Gastroesophageal sphincter (tissue), 4 donors: Measurements from ENCODE around the gene PPARG. TPM values are rescaled to one million over a fixed set of nuclear protein-coding genes. Genes with fewer than 3 reads are reported as not detected.

ENCODE experiments used
- ATAC-seq: fragments of 150-250 bp; one replicate; pipeline ENCODE4 v1.9.1; 2016; ENCODE audit warnings: mild to moderate bottlenecking, moderate library complexity
- H3K27ac ChIP-seq, 4 donors: fragments of 200-600 bp; sonication (generic) in 3 of 4; 1 replicate in 3 of 4; 2 replicates in 1 of 4; pipeline ENCODE4 v1.5.1; 2016 to 2019
- H3K27me3 ChIP-seq: fragments of 200-600 bp; sonication (generic); one replicate; pipeline ENCODE4 v1.5.1; 2019
- H3K36me3 ChIP-seq, 2 donors: fragments of 200-600 bp; sonication (generic); one replicate each; pipeline ENCODE4 v1.5.1; 2019; ENCODE audit warnings: control low read depth in 1 of 2
- H3K4me1 ChIP-seq, 3 donors: fragments of 200-600 bp; sonication (generic); 1 replicate in 2 of 3; 2 replicates in 1 of 3; pipeline ENCODE4 v1.5.1; 2016 to 2019; ENCODE audit warnings: control low read depth in 2 of 3
- H3K4me3 ChIP-seq, 2 donors: fragments of 200-600 bp; sonication (generic); one replicate each; pipeline ENCODE4 v1.5.1; 2019; ENCODE audit warnings: mild to moderate bottlenecking in 1 of 2, moderate library complexity in 1 of 2
- H3K9me3 ChIP-seq, 3 donors: fragments of 200-600 bp; sonication (generic); one replicate each; pipeline ENCODE4 v1.5.1; 2017 to 2019; ENCODE audit warnings: control low read depth in 2 of 3
- CTCF ChIP-seq, 4 experiments: fragments of 200-600 bp in 2 of 4; fragments of 450-650 bp in 2 of 4; sonication (generic) in 1 of 4; IDR thresholded peaks; one replicate each; pipeline ENCODE4 v1.5.1; 2017 to 2019; ENCODE audit warnings: antibody characterized with exemption in 4 of 4, mild to moderate bottlenecking in 2 of 4, moderate library complexity in 2 of 4
- EP300 ChIP-seq: sonication (generic); formaldehyde crosslinking; IDR thresholded peaks from one replicate; pipeline ENCODE4 v1.6.1; 2017; ENCODE audit warnings: antibody characterized with exemption, mild to moderate bottlenecking
- POLR2A ChIP-seq, 2 donors: fragments of 450-650 bp; IDR thresholded peaks; one replicate each; pipeline ENCODE4 v1.6.1; 2017; ENCODE audit warnings: antibody characterized with exemption in 2 of 2, mild to moderate bottlenecking in 2 of 2, moderate library complexity in 1 of 2
- POLR2AphosphoS5 ChIP-seq: sonication (generic); formaldehyde crosslinking; IDR thresholded peaks from one replicate; pipeline ENCODE4 v1.6.1; 2017; ENCODE audit warnings: antibody characterized with exemption
- WGBS, 2 donors: methylation state at CpG; one replicate each; pipeline ENCODE4 v1.1.5; 2018; ENCODE audit warnings: low coverage in 1 of 2; 5-methylcytosine and 5-hydroxymethylcytosine counted together
- total RNA-seq, 4 donors: library from RNA; depleted of rRNA; stranded (reverse); fragments of >200 nt; gene quantifications; one replicate each; pipeline ENCODE4 v1.1.0, GENCODE V29; 2016

Gene PPARG
- total RNA-seq, 4 donors from 2014 or later = 3.9 to 14.9 (median 9.3) TPM

- no peak overlapping the region for H3K27ac ChIP-seq
- H3K4me3 ChIP-seq = no peak overlapping the region
- TF ChIP-seq EP300 = no peak
- no peak for TF ChIP-seq POLR2A (IDR thresholded peaks at IDR 0.05)
- TF ChIP-seq CTCF (IDR thresholded peaks at IDR 0.05) = no peak
- TF ChIP-seq POLR2AphosphoS5 = no peak
- H3K4me1 ChIP-seq = no peaks in the 10 kb centered on the region
- H3K9me3 ChIP-seq = no peaks in the 10 kb centered on the region
- no peaks in the 10 kb centered on the region for H3K36me3 ChIP-seq
- no peak for ATAC-seq
- peaks cover 12% of the 10 kb centered on the region for H3K27me3 ChIP-seq
Observed at GRCh38 chr3:12342151-12342550, 53.3 kb downstream of the PPARG start.

DNA sequence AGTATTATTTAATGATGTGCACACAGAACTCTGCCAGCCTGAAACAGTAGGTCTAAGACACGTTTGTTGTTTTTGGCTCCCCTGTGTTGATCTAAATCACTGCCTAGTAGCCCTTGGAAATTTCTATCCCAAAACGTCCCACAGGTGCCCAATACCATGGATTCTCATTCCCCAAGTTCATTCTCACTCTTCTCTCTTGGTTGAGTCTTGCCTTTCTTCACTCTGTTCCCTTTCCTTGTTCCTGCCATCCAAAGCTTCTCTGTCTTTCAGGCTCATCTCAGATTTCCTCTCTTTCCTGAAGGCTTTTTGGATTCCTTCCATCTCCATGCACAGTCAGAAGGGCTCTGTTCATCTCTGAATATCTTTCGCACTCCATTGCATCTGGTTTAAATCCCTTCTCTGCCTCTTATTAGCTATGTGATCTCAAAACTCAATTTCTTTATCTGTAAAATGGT lies 54.2 kb downstream of the PPARG start:
- ATAC-seq = no peak
- Histone ChIP-seq H3K9me3 (no peaks in the 10 kb centered on the region), H3K4me1 (no peaks in the 10 kb centered on the region), H3K36me3 (no peaks in the 10 kb centered on the region), H3K4me3 (no peak overlapping the region), H3K27ac (no peak overlapping the region), H3K27me3 (peaks cover 15% of the 10 kb centered on the region)
- TF ChIP-seq CTCF (IDR thresholded peaks at IDR 0.05) = no peak
- no peak for TF ChIP-seq POLR2A (IDR thresholded peaks at IDR 0.05)
- no peak for TF ChIP-seq EP300
- no peak for TF ChIP-seq POLR2AphosphoS5
- WGBS, 2 donors = 46 to 68% methylated on average over 3 of the region's 3 CpGs

DNA sequence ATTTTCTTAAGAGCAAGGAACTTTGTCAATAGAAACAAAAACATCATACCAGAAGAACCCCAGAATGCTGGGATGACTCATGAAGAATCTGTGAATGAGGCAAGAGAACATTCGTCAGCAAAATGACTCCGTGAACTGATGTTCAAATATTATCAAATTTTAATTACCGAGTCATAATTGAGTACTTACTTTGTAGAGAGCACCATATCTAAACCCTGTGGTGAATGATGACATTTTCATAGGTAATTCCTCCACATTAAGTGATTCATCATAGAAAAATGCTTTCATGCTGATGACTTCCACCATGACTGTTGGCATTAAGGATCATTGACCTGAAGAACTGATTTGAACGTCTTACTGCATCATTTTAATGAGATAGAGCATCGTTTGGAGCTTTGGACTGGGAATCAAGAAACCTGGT lies 56.3 kb downstream of the PPARG start:
- Histone ChIP-seq H3K27me3 (peaks cover 8% of the 10 kb centered on the region), H3K4me3 (no peak overlapping the region), H3K36me3 (no peaks in the 10 kb centered on the region), H3K9me3 (no peaks in the 10 kb centered on the region), H3K4me1 (no peaks in the 10 kb centered on the region), H3K27ac (no peak overlapping the region)
- TF ChIP-seq EP300 (no peak), CTCF (IDR thresholded peaks at IDR 0.05) (no peak), POLR2AphosphoS5 (no peak), POLR2A (IDR thresholded peaks at IDR 0.05) (no peak)
- ATAC-seq = no peak
- WGBS, 2 donors = 67 to 76% methylated on average over 5 of the region's 5 CpGs

GRCh38 chr3:12345584-12346494 lies 57.0 kb downstream of the PPARG start:
- H3K9me3 ChIP-seq = no peaks in the 10 kb centered on the region
- H3K4me3 ChIP-seq = no peak overlapping the region
- TF ChIP-seq CTCF (IDR thresholded peaks at IDR 0.05) (no peak), EP300 (no peak), POLR2AphosphoS5 (no peak), POLR2A (IDR thresholded peaks at IDR 0.05) (no peak)
- no peak overlapping the region for H3K27ac ChIP-seq
- peaks cover 8% of the 10 kb centered on the region for H3K27me3 ChIP-seq
- ATAC-seq = no peak
- WGBS, 2 donors = 86 to 92% methylated on average over 6 to 8 of the region's 8 CpGs
- peaks cover 0 to 2% (median 0%) of the 10 kb centered on the region in 3 donors for H3K4me1 ChIP-seq
- H3K36me3 ChIP-seq = no peaks in the 10 kb centered on the region

DNA sequence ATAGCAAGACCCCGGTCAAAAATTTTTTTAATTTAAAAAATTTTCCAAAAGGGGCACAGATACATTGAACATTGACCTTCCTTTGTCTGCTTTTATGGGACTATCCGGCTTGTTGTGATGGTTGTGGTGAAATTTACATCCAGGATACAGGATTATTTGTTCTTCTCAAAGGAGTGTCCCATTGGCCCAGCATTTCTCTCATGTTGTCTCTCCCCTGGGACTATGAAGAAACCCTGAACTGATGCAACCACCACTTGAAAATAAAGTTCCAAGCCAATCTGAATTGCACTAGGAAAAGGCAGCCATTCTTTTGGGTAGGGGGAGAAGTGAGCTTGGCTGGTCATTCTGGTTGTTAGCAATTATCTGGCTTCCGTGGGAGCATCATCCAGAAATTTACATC lies 58.4 kb downstream of the PPARG start:
- Histone ChIP-seq H3K36me3 (no peaks in the 10 kb centered on the region), H3K9me3 (no peaks in the 10 kb centered on the region), H3K27ac (no peak overlapping the region), H3K4me3 (no peak overlapping the region), H3K27me3 (peaks cover 8% of the 10 kb centered on the region), H3K4me1 (peaks cover 0 to 9% (median 0%) of the 10 kb centered on the region in 3 donors)
- 88 to 100% methylated on average over 2 to 3 of the region's 3 CpGs for WGBS, 2 donors
- ATAC-seq = no peak
- TF ChIP-seq CTCF (IDR thresholded peaks at IDR 0.05) = no peak
- TF ChIP-seq EP300 = no peak
- no peak for TF ChIP-seq POLR2AphosphoS5
- no peak for TF ChIP-seq POLR2A (IDR thresholded peaks at IDR 0.05)
